ENCODE results near the gene RPS15. TPM values are rescaled to one million over a fixed set of nuclear protein-coding genes. Genes with fewer than 3 reads are reported as not detected.

RPS15 gene
- total and polyA plus RNA-seq, 9 of the 15 experiments (the other 6 are each of a cell fraction or from before 2014, with no cell fraction given) = 605 to 2,791 (median 957) TPM

GRCh38 chr19:1488282-1488601 lies 50.0 kb downstream of the RPS15 start:
- Histone ChIP-seq H3K4me3 (no peak overlapping the region), H3K79me2 (ENCODE audit: control insufficient read depth, insufficient read depth, low read length) (peaks cover 23% of the 10 kb centered on the region), H3K4me1 (replicated peaks in 1 of 2; ENCODE audit: control insufficient read depth in 2 of 2, insufficient read depth in 2 of 2, low read length in 2 of 2) (peaks cover 15 to 62% of the 10 kb centered on the region in 2 experiments), H3K27me3 (ENCODE audit: control insufficient read depth in 2 of 2, insufficient read depth in 2 of 2, low read length in 2 of 2) (no peaks in the 10 kb centered on the region), H3K9ac (ENCODE audit: insufficient read depth in 1 of 2, low read depth in 2 of 2, low read length in 2 of 2) (peak overlapping the region in 1 of 2 experiments; percentile 10; a peak in 1 of 4 replicates), H3K9me3 (replicated peaks; ENCODE audit: control insufficient read depth, insufficient read depth, low read depth, low read length) (no peaks in the 10 kb centered on the region), H3K36me3 (ENCODE audit: control insufficient read depth, insufficient read depth, low read length) (no peaks in the 10 kb centered on the region), H4K20me1 (replicated peaks; ENCODE audit: control insufficient read depth, insufficient read depth, low read length) (0 out of 2 replicates have a peak, but pooled peaks cover 3% of the 10 kb centered on the region), H3K9me1 (ENCODE audit: control insufficient read depth, insufficient read depth, low read length) (no peaks in the 10 kb centered on the region), H3K4me2 (ENCODE audit: insufficient read depth, low read length) (no peak overlapping the region), H2AFZ (ENCODE audit: low read depth, low read length) (no peak overlapping the region), H3K27ac (ENCODE audit: extremely low read depth, low read depth, low read length) (no peak overlapping the region)
- BruUV-seq (replicated peaks) = no TSS peak
- ATAC-seq (no peak), DNase-seq (ENCODE audit: extremely low read depth in 1 of 4, low spot score in 3 of 4) (no peak), FAIRE-seq (no peak)
- TF ChIP-seq MIER1 (IDR thresholded peaks at IDR 0.05; ENCODE audit: low read depth) (no peak), NEUROD1 (IDR thresholded peaks at IDR 0.05; ENCODE audit: borderline replicate concordance, low read depth, low read length, partially characterized antibody) (no peak), MCM2 (IDR thresholded peaks at IDR 0.05; ENCODE audit: low read depth) (no peak), SPI1 (IDR thresholded peaks at IDR 0.05; ENCODE audit: borderline replicate concordance, low read depth, low read length) (0 out of 2 replicates have a peak, but pooled peaks have one; percentile 27), SREBF1 (IDR thresholded peaks at IDR 0.05; ENCODE audit: borderline replicate concordance, low read depth, low read length) (no peak), ARID3A (IDR thresholded peaks at IDR 0.05; ENCODE audit: borderline replicate concordance, low read depth, low read length) (no peak)
- in situ Hi-C loops (cut with MboI) = no loop called here
- WGBS (ENCODE audit: insufficient coverage, low coverage, missing lambda C conversion rate) = 86% methylated on average over 9 of the region's 11 CpGs
- ChIA-PET POLR2A (no interaction called here), CTCF (ENCODE audit: low intra/inter-chr PET ratio) (no interaction called here)
- intact Hi-C loops (cut with micrococcal nuclease) = no loop called here

All from K562 (cell line).